ENCODE data around the gene USP24.

USP24 gene

GRCh38 chr1:55046871-55047270 is 168.3 kb downstream of the USP24 start:
- TF ChIP-seq NFIC (IDR thresholded peaks at IDR 0.05), result no peak
- TF ChIP-seq MAX (IDR thresholded peaks at IDR 0.05), result no peak
- no peak for TF ChIP-seq ZBTB7A (IDR thresholded peaks at IDR 0.05; ENCODE audit: low read depth)
- no peak for TF ChIP-seq REST (IDR thresholded peaks at IDR 0.05; ENCODE audit: low read depth)

GRCh38 chr1:55045430-55045829 is 169.7 kb downstream of the USP24 start:
- TF ChIP-seq TEAD4 (IDR thresholded peaks at IDR 0.05), result no peak
- TF ChIP-seq ZBTB7A (IDR thresholded peaks at IDR 0.05; ENCODE audit: low read depth), result no peak
- no peak for TF ChIP-seq CEBPB (IDR thresholded peaks at IDR 0.05)
- TF ChIP-seq NFIC (IDR thresholded peaks at IDR 0.05), result no peak
- TF ChIP-seq CREB1 (IDR thresholded peaks at IDR 0.05; ENCODE audit: low read depth), result no peak
- TF ChIP-seq TCF12 (IDR thresholded peaks at IDR 0.05; ENCODE audit: low read depth), result no peak
- no peak for TF ChIP-seq TAF1 (IDR thresholded peaks at IDR 0.05; ENCODE audit: low read depth)
- no peak for TF ChIP-seq FOXM1 (IDR thresholded peaks at IDR 0.05; ENCODE audit: borderline replicate concordance, low read depth)
- TF ChIP-seq USF1 (IDR thresholded peaks at IDR 0.05), result no peak
- TF ChIP-seq REST (IDR thresholded peaks at IDR 0.05; ENCODE audit: low read depth), result no peak

- TF ChIP-seq FOXM1 (IDR thresholded peaks at IDR 0.05; ENCODE audit: borderline replicate concordance, low read depth) (no peak), RAD21 (IDR thresholded peaks at IDR 0.05; ENCODE audit: low read depth) (no peak), EGR1 (IDR thresholded peaks at IDR 0.05) (no peak), TEAD4 (IDR thresholded peaks at IDR 0.05) (no peak), ZBTB7A (IDR thresholded peaks at IDR 0.05; ENCODE audit: low read depth) (no peak), USF1 (IDR thresholded peaks at IDR 0.05) (no peak), CREB1 (IDR thresholded peaks at IDR 0.05; ENCODE audit: low read depth) (no peak), MAX (IDR thresholded peaks at IDR 0.05) (no peak), YY1 (IDR thresholded peaks at IDR 0.05; ENCODE audit: low read depth) (no peak), REST (IDR thresholded peaks at IDR 0.05; ENCODE audit: low read depth) (no peak), TAF1 (IDR thresholded peaks at IDR 0.05; ENCODE audit: low read depth) (no peak), EP300 (IDR thresholded peaks at IDR 0.05; ENCODE audit: borderline replicate concordance) (no peak), NFIC (IDR thresholded peaks at IDR 0.05) (no peak), TCF12 (IDR thresholded peaks at IDR 0.05; ENCODE audit: low read depth) (no peak), CEBPB (IDR thresholded peaks at IDR 0.05) (no peak)
Measured at GRCh38 chr1:55044617-55045397, 170.4 kb downstream of the USP24 start.

GRCh38 chr1:55043726-55044125 is 171.4 kb downstream of the USP24 start:
- TF ChIP-seq REST (IDR thresholded peaks at IDR 0.05; ENCODE audit: low read depth) (no peak), USF1 (IDR thresholded peaks at IDR 0.05) (no peak), CEBPB (IDR thresholded peaks at IDR 0.05) (no peak), MAX (IDR thresholded peaks at IDR 0.05) (no peak), TCF12 (IDR thresholded peaks at IDR 0.05; ENCODE audit: low read depth) (no peak)

All from Ishikawa (cell line).